ENCODE data around the gene CSNK1D.

Gene CSNK1D

GRCh38 chr17:82318169-82318498 lies 44.6 kb upstream of the CSNK1D start:
- H3K4me1 ChIP-seq (ENCODE audit: control insufficient read depth, insufficient read depth, low read length): no peaks in the 10 kb centered on the region; the same call in 1 of the 2 replicates
- H3K4me3 ChIP-seq (ENCODE audit: low read depth, low read length): no peak overlapping the region
- ChIA-PET POLR2A (no interaction called here), CTCF (interaction anchor here (0.8 kb wide), 1 partner anchor 18 kb away, joined by 3 read pairs; no protein-coding TSS in a partner anchor)
- no peaks in the 10 kb centered on the region for H3K36me3 ChIP-seq (ENCODE audit: control insufficient read depth in 2 of 2, insufficient read depth in 1 of 2, low read length in 2 of 2)
- TF ChIP-seq ZNF692 (tag by site-specific recombination; IDR thresholded peaks at IDR 0.05): no peak
- TF ChIP-seq ZNF837 (tag by site-specific recombination; IDR thresholded peaks at IDR 0.05): no peak
- TF ChIP-seq REST (tag by site-specific recombination; IDR thresholded peaks at IDR 0.05): no peak
- TF ChIP-seq ZFP37 (tag by site-specific recombination; IDR thresholded peaks at IDR 0.05): no peak
- TF ChIP-seq ZNF518A (tag by site-specific recombination; conservative IDR thresholded peaks at IDR 0.05; ENCODE audit: low read depth): no peak
- TF ChIP-seq ZNF214 (tag by site-specific recombination; IDR thresholded peaks at IDR 0.05; ENCODE audit: borderline replicate concordance): no peak
- no peak for TF ChIP-seq ZFP41 (tag by site-specific recombination; IDR thresholded peaks at IDR 0.05; ENCODE audit: borderline replicate concordance)
- TF ChIP-seq ZNF18 (tag by site-specific recombination; IDR thresholded peaks at IDR 0.05): no peak
- TF ChIP-seq ZNF561 (tag by site-specific recombination; IDR thresholded peaks at IDR 0.05; ENCODE audit: borderline replicate concordance): no peak
- no peak for TF ChIP-seq ZNF626 (tag by site-specific recombination; IDR thresholded peaks at IDR 0.05)
- no peak for TF ChIP-seq WT1 (tag by site-specific recombination; IDR thresholded peaks at IDR 0.05)
- no peak for TF ChIP-seq ZNF341 (tag by site-specific recombination; IDR thresholded peaks at IDR 0.05; ENCODE audit: low read depth)
- no peak for TF ChIP-seq PRDM1 (tag by site-specific recombination; IDR thresholded peaks at IDR 0.05)
- no peak for TF ChIP-seq ZNF488 (tag by site-specific recombination; IDR thresholded peaks at IDR 0.05)
- TF ChIP-seq SP7 (tag by site-specific recombination; IDR thresholded peaks at IDR 0.05): no peak
- no peak for TF ChIP-seq ZBTB21 (tag by site-specific recombination; IDR thresholded peaks at IDR 0.05)
- no peaks in the 10 kb centered on the region for H3K9me3 ChIP-seq (ENCODE audit: control insufficient read depth, insufficient read depth, low read depth, low read length)
- H3K27ac ChIP-seq (ENCODE audit: extremely low read depth, low read depth, low read length): no peak overlapping the region
